SHP77 (cell line): Measurements from ENCODE around the gene SPHK1.
"Not testable (repeated sequence)": the region's sequence is repeated elsewhere in the genome, so short reads cannot be mapped to it uniquely, and the experiment has no call there.

Experiments
- DNase-seq, 2 experiments: peaks; one replicate each; lab custom pipeline; 2025; lab: John Stamatoyannopoulos, UW

Gene SPHK1, protein sequence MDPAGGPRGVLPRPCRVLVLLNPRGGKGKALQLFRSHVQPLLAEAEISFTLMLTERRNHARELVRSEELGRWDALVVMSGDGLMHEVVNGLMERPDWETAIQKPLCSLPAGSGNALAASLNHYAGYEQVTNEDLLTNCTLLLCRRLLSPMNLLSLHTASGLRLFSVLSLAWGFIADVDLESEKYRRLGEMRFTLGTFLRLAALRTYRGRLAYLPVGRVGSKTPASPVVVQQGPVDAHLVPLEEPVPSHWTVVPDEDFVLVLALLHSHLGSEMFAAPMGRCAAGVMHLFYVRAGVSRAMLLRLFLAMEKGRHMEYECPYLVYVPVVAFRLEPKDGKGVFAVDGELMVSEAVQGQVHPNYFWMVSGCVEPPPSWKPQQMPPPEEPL

DNA sequence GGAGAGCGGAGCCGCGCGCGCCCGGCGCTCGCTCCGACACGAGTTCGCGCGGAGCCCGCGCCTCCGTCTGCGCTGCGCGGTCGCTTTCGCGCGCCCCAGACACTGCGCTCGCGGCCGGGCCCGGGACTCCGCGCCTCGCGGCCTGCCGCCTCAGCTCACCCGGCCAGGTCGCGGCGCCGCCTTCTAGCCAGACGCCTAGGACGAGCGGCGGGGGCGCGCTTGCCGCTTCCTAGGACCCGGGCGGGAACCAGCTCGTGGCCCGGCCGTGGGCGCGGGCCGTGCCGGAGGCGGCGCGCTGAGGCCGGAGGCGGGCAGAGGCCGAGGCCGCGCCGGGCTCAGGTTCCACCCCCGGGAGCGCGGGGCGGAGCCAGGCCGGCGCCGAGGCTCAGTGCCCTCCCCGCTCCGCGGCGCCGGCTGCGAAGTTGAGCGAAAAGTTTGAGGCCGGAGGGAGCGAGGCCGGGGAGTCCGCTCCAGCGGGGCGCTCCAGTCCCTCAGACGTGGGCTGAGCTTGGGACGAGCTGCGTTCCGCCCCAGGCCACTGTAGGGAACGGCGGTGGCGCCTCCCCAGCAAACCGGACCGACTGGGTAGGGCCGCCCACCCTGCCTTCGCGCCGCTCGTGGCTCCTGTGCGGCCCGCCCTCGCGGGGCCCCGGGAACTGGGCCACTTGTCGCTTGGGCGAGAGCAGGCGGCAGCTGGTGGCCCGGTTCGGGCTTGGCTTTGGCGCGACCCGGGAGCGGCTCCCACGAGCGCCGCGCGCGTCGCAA is at the start of gene SPHK1:
SPHK1 (plus strand) TSS at position 388 of the 765 bp plus-strand sequence. CDS start 1,036 bp downstream, outside the sequence.
- peak; percentile 31 to 72 for DNase-seq

GRCh38 chr17:76335716-76336381 is 48.6 kb upstream of the SPHK1 start:
- DNase-seq = no peak

DNA sequence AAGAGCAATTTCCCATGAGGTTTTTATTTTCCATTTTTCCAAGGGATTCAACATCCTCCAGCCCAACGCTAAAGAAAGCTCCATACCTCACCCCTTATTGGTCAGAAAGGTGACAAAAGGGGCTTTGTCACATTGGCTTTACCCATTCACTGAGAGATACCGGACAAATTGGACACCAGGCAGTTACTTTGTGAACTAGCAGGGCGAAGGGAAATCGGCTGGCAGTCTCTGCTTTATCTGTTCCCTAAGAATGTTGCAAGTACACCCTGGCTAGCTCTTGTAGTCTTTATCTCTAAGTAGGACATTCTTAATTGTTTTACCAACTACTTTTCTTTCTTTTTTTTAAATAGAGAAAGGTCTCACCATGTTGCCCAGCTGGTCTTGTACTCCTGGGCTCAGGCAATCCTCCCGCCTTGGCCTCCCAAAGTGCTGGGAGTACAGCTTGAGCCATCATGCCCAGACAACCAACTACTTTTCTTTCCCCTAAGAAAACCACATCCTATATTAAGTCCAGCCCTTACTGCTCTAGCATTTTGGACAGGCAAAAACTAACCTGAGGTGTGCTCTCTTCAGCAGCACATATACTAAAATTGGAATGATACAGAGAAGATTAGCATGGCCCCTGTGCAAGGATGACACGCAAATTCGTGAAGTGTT is 47.5 kb upstream of the SPHK1 start:
- no peak for DNase-seq

DNA sequence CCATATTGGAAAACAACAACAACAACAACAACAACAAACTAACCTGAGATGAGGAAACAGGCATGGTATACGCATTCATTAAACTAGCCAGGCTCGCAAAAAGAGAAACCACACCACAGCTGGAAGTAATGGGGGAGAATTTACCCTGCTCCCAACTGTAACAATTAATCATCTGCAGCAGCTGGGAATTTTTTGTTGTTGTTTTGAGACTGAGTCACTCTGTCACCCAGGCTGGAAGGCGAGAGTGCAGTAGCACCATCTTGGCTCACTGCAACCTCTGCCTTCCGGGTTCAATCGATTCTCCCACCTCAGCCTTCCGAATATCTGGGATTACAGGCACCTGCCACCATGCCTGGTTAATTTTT is 47.0 kb upstream of the SPHK1 start:
- DNase-seq = no peak

DNA sequence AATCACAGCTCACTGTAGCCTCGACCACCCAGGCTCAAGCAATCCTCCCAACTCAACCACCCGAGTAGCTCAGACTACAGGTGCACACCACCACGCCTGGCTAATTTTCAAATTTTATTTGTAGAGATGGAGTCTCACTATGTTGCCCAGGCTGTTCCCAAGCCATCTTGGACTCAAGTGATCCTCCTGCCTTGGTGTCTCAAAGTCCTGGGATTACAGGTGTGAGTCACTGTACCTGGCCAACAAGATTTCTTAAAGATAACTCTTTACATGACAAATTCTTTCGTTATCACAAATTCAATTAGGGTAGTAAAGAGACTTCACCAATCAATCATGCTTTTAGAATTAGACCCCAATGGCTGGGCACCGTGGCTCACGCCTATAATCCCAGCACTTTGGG is 43.1 kb upstream of the SPHK1 start:
- no peak for DNase-seq

GRCh38 chr17:76343106-76343505 is 41.3 kb upstream of the SPHK1 start:
- no peak for DNase-seq

GRCh38 chr17:76345377-76345974 is 38.9 kb upstream of the SPHK1 start:
- no peak for DNase-seq

GRCh38 chr17:76346936-76347335 is 37.5 kb upstream of the SPHK1 start:
- DNase-seq = not testable (repeated sequence)

- no peak for DNase-seq
These were observed 33.9 kb upstream of the SPHK1 start for GRCh38 chr17:76350463-76350862.

DNA sequence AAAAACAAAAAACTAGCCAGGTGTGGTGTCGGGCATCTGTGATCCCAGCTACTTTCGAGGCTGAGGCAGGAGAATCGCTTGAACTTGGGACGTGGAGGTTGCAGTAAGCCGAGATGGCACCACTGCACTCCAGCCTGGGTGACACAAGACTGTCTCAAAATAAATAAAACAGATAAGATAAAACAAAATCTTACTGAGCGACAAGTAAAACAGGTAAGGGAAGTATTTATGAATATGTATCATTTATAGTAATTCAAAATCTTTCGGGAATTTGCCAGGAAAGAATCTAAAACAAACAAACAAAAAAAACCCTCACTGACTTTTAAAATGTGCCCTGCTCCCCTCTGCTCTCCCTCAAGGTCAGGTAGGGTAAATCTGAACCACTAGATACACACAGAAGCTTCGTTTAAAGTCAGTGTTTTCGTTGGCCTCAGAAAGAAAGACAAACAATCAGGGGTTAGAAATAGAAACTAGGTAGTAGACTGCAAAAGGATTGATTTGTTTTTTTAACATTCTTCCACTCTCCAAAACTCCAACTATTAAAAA is 32.8 kb upstream of the SPHK1 start:
- DNase-seq = no peak

- DNase-seq = peak in 1 of 2 experiments; percentile 54
These were observed 31.3 kb upstream of the SPHK1 start for GRCh38 chr17:76353004-76353598.

DNA sequence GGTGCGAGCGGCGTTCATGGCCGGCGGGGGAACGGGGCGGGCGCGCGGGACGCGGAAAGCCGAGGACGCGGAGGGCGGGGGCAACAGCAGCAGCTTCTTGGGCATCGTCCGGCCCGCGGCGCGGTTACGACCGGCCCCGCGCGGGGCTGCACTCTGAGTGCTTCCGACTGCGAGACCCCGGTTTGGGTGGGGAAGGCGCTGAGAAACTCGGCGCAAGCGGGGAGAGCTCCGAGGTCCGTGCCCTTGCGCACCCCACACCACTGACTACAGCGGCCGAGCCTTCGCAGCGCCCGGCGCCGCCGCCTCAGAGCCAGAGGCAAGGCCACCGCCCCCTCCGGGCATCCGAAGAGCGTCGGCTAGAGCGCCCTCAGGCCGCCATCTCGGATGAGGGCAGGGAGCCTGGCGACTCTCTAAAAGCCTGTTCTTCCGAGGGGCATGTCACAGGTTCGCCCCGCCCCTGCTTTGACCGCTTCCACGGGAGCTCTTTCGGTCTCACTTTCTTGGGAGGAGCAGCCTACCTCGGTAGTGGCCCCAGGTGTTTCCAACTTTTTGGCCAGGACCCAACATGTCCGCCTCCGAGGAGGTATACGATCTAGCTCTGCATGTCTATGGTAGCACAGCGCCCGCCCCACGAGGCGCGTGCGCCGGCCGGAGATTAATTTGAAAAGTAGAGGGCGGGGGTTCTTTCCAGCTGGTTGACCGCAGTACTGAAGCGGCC is 30.7 kb upstream of the SPHK1 start, which contains the start of gene PRPSAP1:
PRPSAP1 (minus strand) TSS at position 318 of the 718 bp plus-strand sequence; CDS start at position 105, 213 bp downstream.
- peak; percentile 96 for DNase-seq

DNA sequence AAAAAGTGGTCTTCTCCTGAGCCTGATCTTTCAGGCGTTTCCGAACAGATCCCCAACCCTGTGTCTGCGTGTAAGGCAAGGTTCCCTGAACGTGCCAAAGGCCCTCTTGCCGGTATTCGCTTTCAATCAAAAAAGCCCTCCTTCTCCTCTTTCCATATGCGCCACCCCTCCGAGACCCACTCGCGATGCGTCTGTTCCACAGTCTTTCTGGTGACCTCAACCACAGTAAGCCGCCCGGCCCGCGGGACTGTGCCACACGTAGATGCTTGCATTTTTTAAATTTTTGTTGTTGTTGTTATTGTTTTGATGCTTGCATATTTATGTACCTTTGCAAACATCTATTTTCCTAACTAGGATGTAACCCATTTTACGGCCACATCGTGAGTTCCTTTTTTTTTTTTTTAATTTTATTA is 30.1 kb upstream of the SPHK1 start:
- no peak for DNase-seq

DNA sequence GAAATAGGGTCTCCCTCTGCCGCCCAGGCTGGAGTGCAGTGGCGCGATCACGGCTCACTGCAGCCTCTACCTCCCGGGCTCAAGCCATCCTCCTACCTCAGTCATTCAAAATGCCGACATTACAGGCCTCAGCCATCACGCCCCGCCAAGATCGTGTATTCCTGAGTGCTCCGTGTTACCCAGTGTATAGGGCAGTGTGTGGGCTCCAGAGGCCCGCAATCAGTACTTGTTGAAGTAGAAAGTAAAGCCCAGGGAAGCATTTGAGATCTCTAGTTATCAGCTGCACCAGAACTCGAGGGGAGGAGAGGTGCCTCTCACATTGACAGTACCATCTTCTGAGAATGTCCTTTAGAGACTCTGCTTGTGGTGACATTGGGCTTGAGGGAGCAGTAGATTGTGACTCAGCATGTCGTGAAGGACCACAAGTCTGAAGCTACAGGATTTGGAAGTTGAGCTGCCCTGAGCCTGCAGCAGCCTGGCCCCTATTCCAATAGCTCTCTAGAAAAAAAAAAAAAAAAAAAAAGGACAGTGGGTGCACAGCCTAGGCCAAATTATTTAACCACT is 29.6 kb upstream of the SPHK1 start:
- DNase-seq = peak; percentile 22 to 33

DNA sequence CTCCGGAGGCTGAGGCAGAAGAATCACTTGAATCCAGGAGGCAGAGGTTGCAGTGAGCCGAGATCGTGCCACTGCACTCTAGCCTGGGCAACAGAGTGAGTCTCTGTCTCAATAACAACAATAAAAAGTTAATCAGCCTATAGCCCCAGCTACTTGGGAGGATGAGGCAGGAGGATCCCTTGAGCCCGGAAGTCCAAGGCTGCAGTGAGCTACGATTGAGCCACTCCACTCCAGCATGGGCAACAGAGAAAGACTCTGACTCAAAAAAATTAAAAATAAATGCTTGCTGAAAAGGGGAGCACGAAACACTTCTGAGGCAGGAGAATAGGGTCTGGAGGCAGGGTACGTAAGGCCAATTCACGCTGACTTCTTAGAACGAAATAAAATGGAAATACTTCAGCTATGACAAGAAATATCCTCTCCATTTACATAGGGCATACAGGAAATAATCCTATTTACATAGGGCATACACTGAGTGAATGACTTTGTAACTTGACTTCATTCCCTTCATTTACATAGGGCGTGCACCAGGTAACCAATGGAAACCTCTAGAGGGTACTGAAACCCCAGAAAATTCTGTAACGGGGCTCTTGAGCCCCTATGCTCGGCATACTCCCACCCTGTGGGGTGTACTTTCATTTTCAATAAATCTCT is 27.5 kb upstream of the SPHK1 start:
- DNase-seq = no peak

GRCh38 chr17:76357597-76358158 is 26.7 kb upstream of the SPHK1 start:
- no peak for DNase-seq

GRCh38 chr17:76359375-76359774 is 25.0 kb upstream of the SPHK1 start:
- no peak for DNase-seq

- DNase-seq = not testable (repeated sequence)
These were observed 24.6 kb upstream of the SPHK1 start for GRCh38 chr17:76359776-76360175.

DNA sequence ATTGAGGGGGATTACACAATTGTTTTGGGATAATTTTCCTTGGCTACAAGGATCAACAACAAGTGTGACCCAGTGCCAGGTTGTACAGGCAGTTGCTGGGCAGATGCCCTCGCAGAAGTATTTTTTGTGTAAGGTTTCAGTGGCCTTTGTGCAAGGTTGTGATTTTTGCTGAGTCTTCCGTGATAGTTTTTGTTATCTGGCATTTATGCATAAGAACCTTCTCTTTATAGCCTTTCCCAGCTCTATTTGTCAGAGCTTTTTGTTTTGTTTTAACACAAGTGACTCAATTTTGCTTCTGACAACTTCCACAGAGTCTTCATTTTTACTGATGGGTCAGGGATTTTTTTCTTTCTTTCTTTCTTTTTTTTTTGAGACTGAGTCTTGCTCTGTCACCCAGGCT is 23.9 kb upstream of the SPHK1 start:
- DNase-seq = no peak
